PFSK-1 (cell line): Measurements from ENCODE around the gene ETDC.

ENCODE experiments used
- FOXP2 ChIP-seq: optimal IDR thresholded peaks from 2 replicates; pipeline ENCODE3; 2011; ENCODE audit warnings: borderline replicate concordance, control low read depth, inconsistent platforms; ENCODE audit not compliant: insufficient read depth; ENCODE audit errors: extremely low read length, extremely low read depth
- POLR2AphosphoS5 ChIP-seq: IDR thresholded peaks from 2 replicates; pipeline ENCODE4 v1.6.1; 2012; ENCODE audit warnings: low read depth, mild to moderate bottlenecking, control low read depth, low read length, moderate library complexity
- SIN3A ChIP-seq: IDR thresholded peaks from 2 replicates; pipeline ENCODE4 v1.6.1; 2012; ENCODE audit warnings: mild to moderate bottlenecking, low read length, moderate library complexity, borderline replicate concordance; ENCODE audit not compliant: insufficient read depth
- TAF1 ChIP-seq: IDR thresholded peaks from 2 replicates; pipeline ENCODE4 v1.6.1; 2012; ENCODE audit warnings: low read length, control low read depth, borderline replicate concordance; ENCODE audit not compliant: insufficient read depth
- TF ChIP-seq, protein P1 (sequence below), 2 experiments: IDR thresholded peaks; 2 replicates each; pipeline versions ENCODE4 v1.6.1 to v1.8.0; 2011 to 2012; ENCODE audit warnings: low read depth in 2 of 2, low read length in 2 of 2, control low read depth in 1 of 2, inconsistent platforms in 1 of 2, mild to moderate bottlenecking in 1 of 2, moderate library complexity in 1 of 2; ENCODE audit not compliant: insufficient read depth in 1 of 2

ETDC gene

DNA sequence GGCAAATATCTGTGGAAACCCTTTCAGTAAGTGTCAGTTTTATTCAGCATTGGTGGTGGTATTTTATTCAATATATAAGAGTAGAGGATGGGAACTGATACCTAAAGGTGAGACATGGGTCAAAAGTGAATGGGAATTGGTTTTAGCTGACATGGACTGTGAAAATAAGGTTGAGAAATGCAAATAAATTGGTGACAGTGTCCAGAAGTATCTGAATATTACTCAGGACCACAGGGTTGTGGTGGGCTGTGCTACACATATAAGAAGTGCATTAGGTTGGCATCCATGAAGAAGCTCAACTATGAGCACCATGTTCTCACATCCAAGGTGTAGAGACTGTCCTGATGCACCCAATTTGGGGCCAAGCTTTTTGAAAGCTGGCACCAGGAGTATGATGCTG is 45.0 kb downstream of the ETDC start:
- TF ChIP-seq TAF1 (no peak), FOXP2 (no peak), SIN3A (no peak), POLR2AphosphoS5 (no peak)
- TF ChIP-seq, protein P1, sequence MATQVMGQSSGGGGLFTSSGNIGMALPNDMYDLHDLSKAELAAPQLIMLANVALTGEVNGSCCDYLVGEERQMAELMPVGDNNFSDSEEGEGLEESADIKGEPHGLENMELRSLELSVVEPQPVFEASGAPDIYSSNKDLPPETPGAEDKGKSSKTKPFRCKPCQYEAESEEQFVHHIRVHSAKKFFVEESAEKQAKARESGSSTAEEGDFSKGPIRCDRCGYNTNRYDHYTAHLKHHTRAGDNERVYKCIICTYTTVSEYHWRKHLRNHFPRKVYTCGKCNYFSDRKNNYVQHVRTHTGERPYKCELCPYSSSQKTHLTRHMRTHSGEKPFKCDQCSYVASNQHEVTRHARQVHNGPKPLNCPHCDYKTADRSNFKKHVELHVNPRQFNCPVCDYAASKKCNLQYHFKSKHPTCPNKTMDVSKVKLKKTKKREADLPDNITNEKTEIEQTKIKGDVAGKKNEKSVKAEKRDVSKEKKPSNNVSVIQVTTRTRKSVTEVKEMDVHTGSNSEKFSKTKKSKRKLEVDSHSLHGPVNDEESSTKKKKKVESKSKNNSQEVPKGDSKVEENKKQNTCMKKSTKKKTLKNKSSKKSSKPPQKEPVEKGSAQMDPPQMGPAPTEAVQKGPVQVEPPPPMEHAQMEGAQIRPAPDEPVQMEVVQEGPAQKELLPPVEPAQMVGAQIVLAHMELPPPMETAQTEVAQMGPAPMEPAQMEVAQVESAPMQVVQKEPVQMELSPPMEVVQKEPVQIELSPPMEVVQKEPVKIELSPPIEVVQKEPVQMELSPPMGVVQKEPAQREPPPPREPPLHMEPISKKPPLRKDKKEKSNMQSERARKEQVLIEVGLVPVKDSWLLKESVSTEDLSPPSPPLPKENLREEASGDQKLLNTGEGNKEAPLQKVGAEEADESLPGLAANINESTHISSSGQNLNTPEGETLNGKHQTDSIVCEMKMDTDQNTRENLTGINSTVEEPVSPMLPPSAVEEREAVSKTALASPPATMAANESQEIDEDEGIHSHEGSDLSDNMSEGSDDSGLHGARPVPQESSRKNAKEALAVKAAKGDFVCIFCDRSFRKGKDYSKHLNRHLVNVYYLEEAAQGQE (IDR thresholded peaks at IDR 0.05; ENCODE audit: insufficient read depth in 1 of 2, low read depth in 2 of 2, low read length in 2 of 2) = no peak
